Activated T-helper 1 cell treated with anti-CD3 and anti-CD28 coated beads, Interleukin-2, amount 50 U/mL, for 16 hours (primary cell): ENCODE measurements around the gene CLEC16A.

ENCODE experiments used
- DNase-seq, 2 donors: peaks; one replicate each; pipeline ENCODE4 v3.0.0-alpha.2; 2020; ENCODE audit warnings: low read depth in 1 of 2, low spot score in 1 of 2

Gene CLEC16A

GRCh38 chr16:11011326-11011725 lies 67.0 kb downstream of the CLEC16A start:
- no peak for DNase-seq

- no peak for DNase-seq
Measured at GRCh38 chr16:11012841-11013240, 68.5 kb downstream of the CLEC16A start.

GRCh38 chr16:11014136-11014535 lies 69.8 kb downstream of the CLEC16A start:
- no peak for DNase-seq

- no peak for DNase-seq
Measured at GRCh38 chr16:11015076-11015475, 70.7 kb downstream of the CLEC16A start.

GRCh38 chr16:11015607-11016006 lies 71.2 kb downstream of the CLEC16A start:
- no peak for DNase-seq

- no peak for DNase-seq
Measured at GRCh38 chr16:11016524-11016988, 72.2 kb downstream of the CLEC16A start.

GRCh38 chr16:11016993-11017392 lies 72.6 kb downstream of the CLEC16A start:
- no peak for DNase-seq

- no peak for DNase-seq
Measured at GRCh38 chr16:11017499-11017898, 73.1 kb downstream of the CLEC16A start.

- DNase-seq = no peak
Measured at GRCh38 chr16:11020388-11020787, 76.0 kb downstream of the CLEC16A start.

- DNase-seq = no peak
Measured at GRCh38 chr16:11020792-11021551, 76.6 kb downstream of the CLEC16A start.

GRCh38 chr16:11022002-11022401 lies 77.6 kb downstream of the CLEC16A start:
- DNase-seq = no peak

GRCh38 chr16:11023262-11024039 lies 79.1 kb downstream of the CLEC16A start:
- no peak for DNase-seq

GRCh38 chr16:11024333-11025053 lies 80.1 kb downstream of the CLEC16A start:
- DNase-seq = no peak

GRCh38 chr16:11025120-11025531 lies 80.8 kb downstream of the CLEC16A start:
- DNase-seq = no peak

- DNase-seq = no peak
Measured at GRCh38 chr16:11029948-11030347, 85.6 kb downstream of the CLEC16A start.

GRCh38 chr16:11030990-11031510 lies 86.7 kb downstream of the CLEC16A start:
- DNase-seq = no peak

GRCh38 chr16:11032000-11032921 lies 87.9 kb downstream of the CLEC16A start:
- DNase-seq = no peak

GRCh38 chr16:11032922-11033291 lies 88.5 kb downstream of the CLEC16A start:
- DNase-seq = no peak

- no peak for DNase-seq
Measured at GRCh38 chr16:11033629-11034420, 89.5 kb downstream of the CLEC16A start.

GRCh38 chr16:11034481-11034931 lies 90.1 kb downstream of the CLEC16A start:
- no peak for DNase-seq
